Activated naive CD8-positive, alpha-beta T cell treated with anti-CD3 and anti-CD28 coated beads, Interleukin-2, amount 50 U/mL, for 24 hours (primary cell): Measurements from ENCODE around the gene PCDHGC3.

Experiments used
- ATAC-seq: fragments of 150-1000 bp; cut with Tn5 transposase; one replicate; pipeline ENCODE4 v1.10.0; 2021
- DNase-seq: peaks from one replicate; pipeline ENCODE4 v3.0.0; 2021
- H3K27ac Mint-ChIP-seq: one replicate; pipeline ENCODE4 v1.8.0; 2021; ENCODE audit warnings: mild to moderate bottlenecking, mixed read lengths
- H3K27me3 Mint-ChIP-seq: one replicate; pipeline ENCODE4 v1.8.0; 2021; ENCODE audit warnings: mixed read lengths
- H3K36me3 Mint-ChIP-seq: one replicate; pipeline ENCODE4 v1.8.0; 2021; ENCODE audit warnings: low read depth, mixed read lengths
- H3K4me1 Mint-ChIP-seq: one replicate; pipeline ENCODE4 v1.8.0; 2021; ENCODE audit warnings: mixed read lengths
- H3K4me3 Mint-ChIP-seq: one replicate; pipeline ENCODE4 v1.8.0; 2021; ENCODE audit warnings: mild to moderate bottlenecking, moderate library complexity, mixed read lengths
- H3K9me3 Mint-ChIP-seq: one replicate; pipeline ENCODE4 v1.8.0; 2021; ENCODE audit warnings: mixed read lengths

PCDHGC3 gene

DNA sequence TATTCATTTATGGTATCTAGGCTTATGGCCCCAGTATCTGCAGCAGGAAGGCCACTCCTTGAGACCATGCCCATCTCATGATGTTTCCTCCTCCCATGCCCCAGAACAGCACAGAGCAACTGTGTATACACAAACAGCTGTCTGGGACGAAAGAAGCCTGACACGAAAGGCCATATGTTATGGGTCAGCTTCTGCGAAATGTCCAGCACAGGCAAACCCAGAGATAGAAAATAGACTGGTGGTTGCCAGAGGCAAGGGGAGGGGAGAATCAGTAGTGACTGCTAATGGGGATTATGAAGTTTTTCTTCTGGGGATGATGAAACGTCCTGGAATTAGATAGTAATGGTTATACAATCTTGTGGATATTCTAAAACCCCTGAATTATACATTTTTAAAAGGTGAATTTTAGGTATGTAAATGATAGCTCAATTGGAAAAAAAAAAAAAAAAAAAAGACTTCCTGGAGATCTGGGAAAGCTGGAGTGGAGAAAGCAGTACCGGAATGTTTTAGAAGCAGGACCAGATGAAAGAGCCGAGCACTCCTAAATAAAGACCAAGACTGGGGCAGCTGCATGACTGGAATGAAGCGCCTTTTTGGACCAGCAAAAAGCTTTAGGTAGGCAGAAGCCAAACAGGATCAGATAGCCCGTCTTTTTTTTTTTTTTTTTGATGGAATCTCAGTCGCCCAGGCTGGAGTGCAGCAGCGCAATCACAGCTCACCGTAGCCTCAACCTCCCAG, 42.3 kb downstream of the PCDHGC3 start:
- Mint-ChIP-seq H3K27me3 (peaks cover 2% of the 10 kb centered on the region), H3K4me1 (peaks cover 63% of the 10 kb centered on the region), H3K27ac (no peak overlapping the region), H3K4me3 (no peak overlapping the region), H3K36me3 (peaks cover 62% of the 10 kb centered on the region), H3K9me3 (no peaks in the 10 kb centered on the region)
- no peak for DNase-seq
- ATAC-seq: no peak

DNA sequence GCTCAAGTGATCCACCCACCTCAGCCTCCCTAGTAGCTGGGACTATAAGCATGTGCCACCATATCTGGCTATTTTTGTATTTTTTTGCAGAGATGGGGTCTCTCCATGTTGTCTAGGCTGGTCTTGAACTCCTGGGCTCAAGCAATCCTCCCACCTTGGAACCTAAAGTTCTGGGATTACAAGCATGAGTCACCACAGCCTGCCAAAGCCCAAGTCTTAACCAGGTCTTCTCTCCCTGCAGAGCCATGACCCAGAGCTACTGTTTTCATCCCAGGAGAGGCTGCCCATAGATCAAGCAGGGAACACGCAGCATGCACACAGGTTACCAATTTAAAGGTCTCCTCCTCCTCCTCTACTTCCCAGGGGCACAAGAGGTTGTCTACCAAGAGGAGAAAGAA, 42.9 kb downstream of the PCDHGC3 start:
- no peak overlapping the region for H3K4me3 Mint-ChIP-seq
- H3K27me3 Mint-ChIP-seq: peaks cover 2% of the 10 kb centered on the region
- H3K27ac Mint-ChIP-seq: no peak overlapping the region
- peaks cover 67% of the 10 kb centered on the region for H3K36me3 Mint-ChIP-seq
- H3K4me1 Mint-ChIP-seq: peaks cover 60% of the 10 kb centered on the region
- DNase-seq: no peak
- no peak for ATAC-seq
- H3K9me3 Mint-ChIP-seq: no peaks in the 10 kb centered on the region

DNA sequence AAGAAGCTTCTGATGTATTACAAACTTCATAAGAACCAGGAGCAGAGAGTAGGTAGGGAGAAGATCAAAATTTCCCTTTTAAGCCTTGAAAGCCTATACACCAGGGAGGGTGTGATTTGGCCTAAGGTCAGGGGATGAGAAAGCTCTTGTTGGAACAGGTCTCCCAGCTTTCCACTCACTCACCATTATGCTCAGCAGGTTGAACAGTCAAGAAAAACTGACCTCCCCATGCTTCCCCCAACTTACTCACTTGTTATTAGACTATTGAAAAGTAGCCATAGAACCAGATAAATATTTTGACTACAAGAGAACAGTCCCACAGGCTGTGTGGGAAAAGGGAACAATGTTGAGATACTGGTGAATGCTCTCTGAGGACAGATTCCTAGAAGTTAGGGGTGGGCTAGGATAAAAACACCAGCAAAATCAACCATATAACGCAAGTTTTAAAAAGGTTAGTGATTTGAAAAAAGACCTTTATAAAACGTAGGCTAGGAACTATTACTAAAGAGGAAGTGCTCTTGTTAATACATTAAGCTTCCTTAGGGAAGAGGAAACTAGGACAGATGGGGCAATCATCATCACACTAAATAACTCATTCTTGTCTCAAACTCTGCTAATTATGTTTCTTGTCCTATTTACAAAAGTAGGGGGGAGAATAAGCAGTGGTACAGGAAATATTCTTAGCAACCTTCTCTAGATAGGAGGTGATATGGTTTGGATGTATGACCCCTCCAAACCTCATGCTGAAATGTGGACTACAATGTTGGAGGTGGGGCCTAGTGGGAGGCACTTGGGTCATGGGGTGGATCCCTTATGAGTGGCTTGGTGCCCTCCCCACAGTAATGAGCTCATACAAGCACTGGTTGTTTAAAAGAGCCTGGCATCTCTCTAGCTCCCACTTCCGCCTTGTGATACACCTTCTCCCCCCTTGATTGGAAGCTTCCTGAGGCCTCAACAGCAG, 44.1 kb downstream of the PCDHGC3 start:
- H3K9me3 Mint-ChIP-seq: no peaks in the 10 kb centered on the region
- peak overlapping the region; percentile 54 for H3K27ac Mint-ChIP-seq
- no peak overlapping the region for H3K4me3 Mint-ChIP-seq

DNA sequence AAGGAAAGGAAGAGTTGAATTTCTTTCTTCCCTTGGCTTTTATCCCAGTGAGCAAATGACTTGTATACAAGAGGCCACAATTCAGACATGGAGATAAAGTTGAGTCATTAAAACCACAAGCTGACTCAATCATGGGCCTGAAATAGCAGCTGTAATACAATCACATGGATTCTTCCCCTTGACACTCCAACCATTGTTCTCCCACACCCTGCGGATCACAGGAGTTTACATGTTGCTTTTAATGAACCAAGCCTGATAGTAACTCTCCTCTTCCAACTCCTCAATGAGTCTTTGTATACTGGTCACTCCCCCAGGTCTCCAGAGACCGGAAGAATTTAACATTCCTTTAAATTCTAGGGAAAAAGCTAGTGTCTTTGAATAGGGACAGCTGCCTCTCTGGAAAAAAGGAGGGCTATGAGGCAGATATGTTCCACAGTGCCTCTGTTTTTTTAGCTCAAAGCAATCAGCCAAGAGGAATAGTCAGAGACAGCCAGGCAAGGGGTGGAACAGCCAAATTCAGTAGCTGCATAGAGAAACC, 45.5 kb downstream of the PCDHGC3 start:
- DNase-seq (no peak), ATAC-seq (peak; percentile 76)
- Mint-ChIP-seq H3K36me3 (peaks cover 78% of the 10 kb centered on the region), H3K27me3 (no peaks in the 10 kb centered on the region), H3K27ac (peak overlapping the region; percentile 77), H3K9me3 (no peaks in the 10 kb centered on the region), H3K4me1 (peaks cover 48% of the 10 kb centered on the region), H3K4me3 (no peak overlapping the region)

More for the DNA sequence above, 44.1 kb downstream of the PCDHGC3 start:
- Mint-ChIP-seq H3K36me3 (peaks cover 74% of the 10 kb centered on the region), H3K27me3 (no peaks in the 10 kb centered on the region), H3K4me1 (peaks cover 50% of the 10 kb centered on the region)
- no peak for DNase-seq
- ATAC-seq: no peak

DNA sequence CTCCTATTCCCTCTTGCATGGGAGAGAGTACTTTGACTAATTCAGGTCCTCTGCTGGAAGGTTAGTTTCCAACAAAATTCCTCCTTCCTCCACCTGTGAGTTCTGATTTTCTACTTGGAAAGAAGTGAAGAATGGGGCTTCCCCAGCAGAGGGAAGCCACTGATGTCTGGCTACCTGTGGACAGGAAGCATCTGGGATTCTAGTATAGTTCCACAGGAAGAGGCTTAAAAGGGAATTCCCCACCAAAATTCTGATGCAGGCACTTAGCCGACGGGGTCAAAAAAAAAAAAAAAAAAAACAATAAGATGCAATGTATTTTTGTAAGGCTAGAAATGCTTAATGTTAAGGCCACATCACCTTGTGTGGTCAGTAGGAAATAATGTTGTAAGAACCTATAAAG, 46.5 kb downstream of the PCDHGC3 start:
- H3K36me3 Mint-ChIP-seq: peaks cover 81% of the 10 kb centered on the region
- H3K4me3 Mint-ChIP-seq: peak overlapping the region; percentile 1
- H3K4me1 Mint-ChIP-seq: peaks cover 48% of the 10 kb centered on the region
- DNase-seq (no peak), ATAC-seq (no peak)
- H3K9me3 Mint-ChIP-seq: no peaks in the 10 kb centered on the region
- no peaks in the 10 kb centered on the region for H3K27me3 Mint-ChIP-seq
- H3K27ac Mint-ChIP-seq: peak overlapping the region; percentile 25

DNA sequence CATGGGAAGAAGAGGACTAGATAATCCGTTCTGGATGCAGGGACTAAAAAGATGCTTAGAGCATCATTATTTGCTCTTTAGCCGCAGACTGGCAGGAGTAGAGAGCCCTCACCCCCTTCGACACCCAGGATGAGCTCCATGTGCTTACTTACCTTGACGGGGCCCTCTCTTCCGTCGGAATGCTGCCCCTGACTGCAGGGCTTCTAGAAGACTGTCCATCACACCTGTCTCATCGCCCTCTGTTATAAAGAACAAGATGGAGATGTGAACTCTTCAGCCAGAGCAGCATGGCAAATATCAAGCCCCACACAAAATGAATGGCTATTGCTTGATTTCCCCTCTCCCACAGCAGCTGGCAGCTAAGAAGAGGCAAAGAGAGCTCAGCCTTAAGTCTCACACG, 48.2 kb downstream of the PCDHGC3 start:
- H3K4me1 Mint-ChIP-seq: peaks cover 48% of the 10 kb centered on the region
- H3K27ac Mint-ChIP-seq: no peak overlapping the region
- H3K9me3 Mint-ChIP-seq: no peaks in the 10 kb centered on the region
- no peak for DNase-seq
- H3K27me3 Mint-ChIP-seq: no peaks in the 10 kb centered on the region
- H3K4me3 Mint-ChIP-seq: no peak overlapping the region
- H3K36me3 Mint-ChIP-seq: peaks cover 85% of the 10 kb centered on the region
- ATAC-seq: no peak

DNA sequence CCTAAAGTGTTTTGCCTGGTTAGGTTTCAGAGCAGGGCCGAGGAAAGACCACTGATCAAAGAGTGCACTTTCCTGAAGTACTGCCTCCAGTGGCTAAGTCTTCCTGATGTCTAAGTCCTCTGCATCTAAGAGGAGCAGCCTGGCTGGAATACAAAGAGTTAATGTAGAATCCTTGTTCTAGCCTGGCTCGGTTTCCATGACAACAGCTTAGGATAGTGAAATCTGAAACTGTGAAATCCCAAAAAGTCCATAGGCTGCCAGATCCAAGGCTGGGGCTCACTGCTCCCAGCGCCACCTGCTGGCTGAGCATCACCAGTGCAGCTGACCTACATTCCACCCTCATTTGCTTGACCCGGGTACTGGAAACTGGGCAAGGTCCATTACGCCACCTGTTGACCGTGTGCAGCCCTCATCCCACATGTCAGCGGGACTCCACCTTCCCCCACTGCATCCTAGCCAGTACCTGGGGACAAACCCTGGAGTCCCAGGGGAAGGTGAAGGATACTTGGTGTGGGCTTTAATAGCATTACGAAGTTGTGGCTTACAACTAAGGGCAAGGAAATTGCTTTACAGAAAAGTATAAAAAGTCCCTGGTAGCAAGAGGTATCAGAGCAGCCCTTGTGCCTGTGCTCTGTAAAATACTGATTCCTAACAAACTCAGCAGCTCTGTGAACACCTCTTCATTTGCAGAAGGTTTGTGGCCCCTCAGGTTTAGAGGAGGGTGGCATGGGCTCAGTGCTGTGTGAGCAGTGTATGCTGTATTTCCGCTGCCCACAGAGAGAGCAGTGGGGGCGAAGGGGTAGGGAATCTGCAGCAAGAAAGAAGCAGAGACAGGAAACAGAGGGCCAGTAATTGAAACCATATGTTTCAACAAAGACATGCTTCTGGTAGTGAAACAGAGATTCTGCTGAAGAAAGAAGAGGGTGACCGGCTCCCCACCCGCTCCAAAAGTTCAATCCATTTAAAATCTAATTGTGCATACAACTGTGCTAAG, 49.1 kb downstream of the PCDHGC3 start:
- Mint-ChIP-seq H3K4me3 (no peak overlapping the region), H3K36me3 (peaks cover 79% of the 10 kb centered on the region), H3K27ac (peak overlapping the region; percentile 45), H3K27me3 (no peaks in the 10 kb centered on the region), H3K4me1 (peaks cover 46% of the 10 kb centered on the region), H3K9me3 (no peaks in the 10 kb centered on the region)
- ATAC-seq: peak; percentile 41
- DNase-seq: peak; percentile 51

DNA sequence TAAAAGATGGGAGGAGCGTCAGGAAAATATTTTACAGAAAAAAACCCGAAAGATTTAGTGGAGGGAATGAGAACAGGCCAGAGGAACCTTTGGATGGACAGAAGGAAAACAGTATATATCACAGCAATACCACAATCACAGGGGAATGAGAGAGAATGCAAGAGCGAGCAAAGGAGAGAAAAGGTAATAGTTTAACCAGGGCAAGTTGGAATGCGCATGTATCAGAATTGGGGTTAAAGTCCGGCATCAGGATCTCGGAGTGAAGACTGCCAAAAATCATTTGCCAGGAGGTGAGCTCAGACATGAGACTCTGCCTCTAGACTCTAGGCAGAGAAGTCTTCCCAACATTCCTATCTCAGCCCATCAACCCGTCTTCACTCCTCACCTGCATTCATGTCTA, 49.9 kb downstream of the PCDHGC3 start:
- no peak for DNase-seq
- ATAC-seq: no peak
- H3K27me3 Mint-ChIP-seq: no peaks in the 10 kb centered on the region
- H3K36me3 Mint-ChIP-seq: peaks cover 71% of the 10 kb centered on the region
- no peaks in the 10 kb centered on the region for H3K9me3 Mint-ChIP-seq
- peaks cover 38% of the 10 kb centered on the region for H3K4me1 Mint-ChIP-seq
- no peak overlapping the region for H3K4me3 Mint-ChIP-seq
- H3K27ac Mint-ChIP-seq: peak overlapping the region; percentile 45

DNA sequence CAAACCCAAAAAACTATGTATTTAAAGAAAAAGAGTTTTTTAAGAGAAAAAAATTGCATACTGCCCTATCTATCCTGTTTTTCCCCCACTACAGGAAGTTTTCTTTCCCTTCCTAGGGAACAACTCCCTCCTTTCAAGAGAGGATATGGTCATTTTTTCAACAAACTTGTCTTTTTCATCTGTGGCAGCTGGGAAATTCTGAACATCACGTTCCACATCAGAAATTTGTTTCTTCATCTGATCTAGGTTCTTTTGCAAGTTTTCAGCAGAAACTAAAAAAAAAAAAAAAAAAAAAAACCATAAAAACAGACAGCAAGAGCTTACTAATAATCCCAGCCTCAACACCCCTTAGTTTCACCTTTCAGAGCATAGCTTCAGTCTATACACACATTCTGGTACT, 51.7 kb downstream of the PCDHGC3 start:
- no peak overlapping the region for H3K27ac Mint-ChIP-seq
- H3K4me1 Mint-ChIP-seq: peaks cover 21% of the 10 kb centered on the region
- no peaks in the 10 kb centered on the region for H3K9me3 Mint-ChIP-seq
- H3K4me3 Mint-ChIP-seq: no peak overlapping the region
- H3K36me3 Mint-ChIP-seq: peaks cover 54% of the 10 kb centered on the region
- no peaks in the 10 kb centered on the region for H3K27me3 Mint-ChIP-seq
- DNase-seq (no peak), ATAC-seq (no peak)
